BLaER1 treated with 17β-estradiol and CSF1 and Interleukin-3, amounts not matched to agents 10 nM and 100 nM (cell line): ENCODE measurements around the gene VMO1.

Experiments
- H3K27ac ChIP-seq, 11 experiments: shearing (Covaris generic); formaldehyde crosslinking; 2 replicates each; pipeline ENCODE4 v1.8.1; 2022
- H3K27me3 ChIP-seq, 11 experiments: shearing (Covaris generic); formaldehyde crosslinking; 2 replicates each; pipeline ENCODE4 v1.8.1; 2022
- H3K36me3 ChIP-seq, 11 experiments: shearing (Covaris generic); formaldehyde crosslinking; 2 replicates each; pipeline ENCODE4 v1.8.1; 2022
- H3K4me1 ChIP-seq, 10 experiments: shearing (Covaris generic); formaldehyde crosslinking; 2 replicates each; pipeline ENCODE4 v1.8.1; 2022
- H3K4me2 ChIP-seq, 11 experiments: shearing (Covaris generic); formaldehyde crosslinking; 2 replicates each; pipeline ENCODE4 v1.8.1; 2022
- H3K4me3 ChIP-seq, 10 experiments: shearing (Covaris generic); formaldehyde crosslinking; 2 replicates each; pipeline ENCODE4 v1.8.1; 2022
- H3K9ac ChIP-seq, 11 experiments: shearing (Covaris generic); formaldehyde crosslinking; 2 replicates each; pipeline ENCODE4 v1.8.1; 2022
- H3K9me3 ChIP-seq, 11 experiments: shearing (Covaris generic); formaldehyde crosslinking; replicated peaks in 1 of 11; 2 replicates each; pipeline ENCODE4 v1.8.1; 2022
- H4K20me1 ChIP-seq, 11 experiments: shearing (Covaris generic); formaldehyde crosslinking; 2 replicates each; pipeline ENCODE4 v1.8.1; 2022
- Cebpa-rat ChIP-seq, 11 experiments: shearing (Covaris generic); IDR thresholded peaks; 2 replicates each; pipeline ENCODE4 v1.8.1; 2022

The VMO1 gene

GRCh38 chr17:4818276-4818675 lies 32.1 kb upstream of the VMO1 start:
- Histone ChIP-seq H3K4me1 (no peaks in the 10 kb centered on the region), H3K4me3 (no peak overlapping the region), H4K20me1 (peaks cover 0 to 9% (median 0%) of the 10 kb centered on the region in 11 experiments; a peak in 1 of 22 replicates), H3K4me2 (no peak overlapping the region), H3K9me3 (no peaks in the 10 kb centered on the region), H3K9ac (no peak overlapping the region), H3K27me3 (no peaks in the 10 kb centered on the region), H3K27ac (no peak overlapping the region), H3K36me3 (peaks cover 17 to 93% (median 39%) of the 10 kb centered on the region in 11 experiments; a peak in 21 of 22 replicates)
- no peak for TF ChIP-seq Cebpa-rat (IDR thresholded peaks at IDR 0.05)

- Histone ChIP-seq H3K9me3 (no peaks in the 10 kb centered on the region), H3K36me3 (peaks cover 17 to 80% (median 33%) of the 10 kb centered on the region in 11 experiments; a peak in 21 of 22 replicates), H3K27ac (no peak overlapping the region), H3K4me3 (no peak overlapping the region), H3K4me2 (no peak overlapping the region), H3K9ac (no peak overlapping the region), H4K20me1 (0 out of 22 replicates have a peak, but pooled peaks cover 0 to 7% (median 0%) of the 10 kb centered on the region in 11 experiments), H3K4me1 (0 out of 20 replicates have a peak, but pooled peaks cover 0 to 2% (median 0%) of the 10 kb centered on the region in 10 experiments), H3K27me3 (no peaks in the 10 kb centered on the region)
- no peak for TF ChIP-seq Cebpa-rat (IDR thresholded peaks at IDR 0.05)
Observed at GRCh38 chr17:4816826-4817225, 30.7 kb upstream of the VMO1 start.

GRCh38 chr17:4815043-4815675 lies 29.0 kb upstream of the VMO1 start:
- Histone ChIP-seq H3K9ac (no peak overlapping the region), H3K4me3 (no peak overlapping the region), H3K4me1 (peaks cover 7 to 17% (median 10%) of the 10 kb centered on the region in 10 experiments), H3K4me2 (no peak overlapping the region), H3K36me3 (peaks cover 17 to 79% (median 33%) of the 10 kb centered on the region in 11 experiments; a peak in 21 of 22 replicates), H3K27ac (no peak overlapping the region), H3K27me3 (no peaks in the 10 kb centered on the region), H3K9me3 (no peaks in the 10 kb centered on the region), H4K20me1 (peaks cover 0 to 7% (median 0%) of the 10 kb centered on the region in 11 experiments; a peak in 1 of 22 replicates)
- no peak for TF ChIP-seq Cebpa-rat (IDR thresholded peaks at IDR 0.05)

- Histone ChIP-seq H3K27me3 (no peaks in the 10 kb centered on the region), H4K20me1 (peaks cover 0 to 30% (median 12%) of the 10 kb centered on the region in 11 experiments; a peak in 11 of 22 replicates), H3K4me1 (peaks cover 26 to 34% (median 30%) of the 10 kb centered on the region in 10 experiments), H3K36me3 (peaks cover 13 to 70% (median 38%) of the 10 kb centered on the region in 11 experiments; a peak in 21 of 22 replicates), H3K4me2 (no peak overlapping the region), H3K4me3 (no peak overlapping the region), H3K9me3 (no peaks in the 10 kb centered on the region), H3K9ac (no peak overlapping the region), H3K27ac (no peak overlapping the region)
- TF ChIP-seq Cebpa-rat (IDR thresholded peaks at IDR 0.05), result no peak
Observed at GRCh38 chr17:4812690-4813089, 26.5 kb upstream of the VMO1 start.

GRCh38 chr17:4811471-4811870 lies 25.3 kb upstream of the VMO1 start:
- H3K27me3 ChIP-seq, result no peaks in the 10 kb centered on the region
- TF ChIP-seq Cebpa-rat (IDR thresholded peaks at IDR 0.05), result no peak
- peaks cover 7 to 58% (median 28%) of the 10 kb centered on the region in 11 experiments; a peak in 20 of 22 replicates for H3K36me3 ChIP-seq
- peaks cover 0 to 31% (median 13%) of the 10 kb centered on the region in 11 experiments; a peak in 11 of 22 replicates for H4K20me1 ChIP-seq
- H3K4me3 ChIP-seq, result no peak overlapping the region
- H3K27ac ChIP-seq, result no peak overlapping the region
- H3K4me2 ChIP-seq, result 0 out of 22 replicates have a peak overlapping the region, but pooled peaks of 1 of the 11 experiments have one; percentile 68
- no peaks in the 10 kb centered on the region for H3K9me3 ChIP-seq
- no peak overlapping the region for H3K9ac ChIP-seq
- H3K4me1 ChIP-seq, result peaks cover 28 to 37% (median 32%) of the 10 kb centered on the region in 10 experiments

- no peak for TF ChIP-seq Cebpa-rat (IDR thresholded peaks at IDR 0.05)
- Histone ChIP-seq H3K4me2 (peak overlapping the region; percentile 13 to 99 (median 58); a peak in 21 of 22 replicates), H3K27me3 (no peaks in the 10 kb centered on the region), H3K36me3 (peaks cover 2 to 51% (median 22%) of the 10 kb centered on the region in 11 experiments; a peak in 18 of 22 replicates), H3K9me3 (no peaks in the 10 kb centered on the region), H3K4me3 (no peak overlapping the region), H4K20me1 (peaks cover 0 to 31% (median 13%) of the 10 kb centered on the region in 11 experiments; a peak in 11 of 22 replicates), H3K27ac (no peak overlapping the region), H3K9ac (peak overlapping the region in 3 of 11 experiments; percentile 21 to 57 (median 35); a peak in 5 of 22 replicates), H3K4me1 (peaks cover 28 to 42% (median 38%) of the 10 kb centered on the region in 10 experiments)
Observed at GRCh38 chr17:4810696-4811290, 24.6 kb upstream of the VMO1 start.

GRCh38 chr17:4808378-4808767 lies 22.2 kb upstream of the VMO1 start:
- Histone ChIP-seq H3K36me3 (peaks cover 0 to 33% (median 9%) of the 10 kb centered on the region in 11 experiments; a peak in 11 of 22 replicates), H3K4me2 (peak overlapping the region; percentile 89 to 99 (median 94)), H3K4me1 (peaks cover 28 to 42% (median 38%) of the 10 kb centered on the region in 10 experiments), H3K9ac (peak overlapping the region in 10 of 11 experiments; percentile 84 to 91 (median 87); a peak in 12 of 22 replicates), H4K20me1 (peaks cover 0 to 27% (median 10%) of the 10 kb centered on the region in 11 experiments; a peak in 11 of 22 replicates), H3K27me3 (no peaks in the 10 kb centered on the region), H3K9me3 (no peaks in the 10 kb centered on the region), H3K27ac (no peak overlapping the region), H3K4me3 (peak overlapping the region in 7 of 10 experiments; percentile 82 to 93 (median 86); a peak in 9 of 20 replicates)
- no peak for TF ChIP-seq Cebpa-rat (IDR thresholded peaks at IDR 0.05)

GRCh38 chr17:4807605-4808377 lies 21.6 kb upstream of the VMO1 start:
- peak overlapping the region; percentile 89 to 99 (median 94) for H3K4me2 ChIP-seq
- H3K27me3 ChIP-seq, result no peaks in the 10 kb centered on the region
- H3K36me3 ChIP-seq, result peaks cover 0 to 33% (median 9%) of the 10 kb centered on the region in 11 experiments; a peak in 11 of 22 replicates
- H3K4me1 ChIP-seq, result peaks cover 28 to 42% (median 38%) of the 10 kb centered on the region in 10 experiments
- H4K20me1 ChIP-seq, result peaks cover 0 to 27% (median 10%) of the 10 kb centered on the region in 11 experiments; a peak in 11 of 22 replicates
- no peaks in the 10 kb centered on the region for H3K9me3 ChIP-seq
- H3K9ac ChIP-seq, result peak overlapping the region; percentile 84 to 91 (median 87); a peak in 20 of 22 replicates
- H3K27ac ChIP-seq, result peak overlapping the region in 4 of 11 experiments; percentile 74 to 82 (median 82); a peak in 6 of 22 replicates
- peak overlapping the region; percentile 77 to 93 (median 84) for H3K4me3 ChIP-seq
- TF ChIP-seq Cebpa-rat (IDR thresholded peaks at IDR 0.05), result no peak
